Posterior vena cava (tissue), 2 donors: ENCODE measurements around the gene FAM156A. TPM values are rescaled to one million over a fixed set of nuclear protein-coding genes. Genes with fewer than 3 reads are reported as not detected.
"Not testable (repeated sequence)": the region's sequence is repeated elsewhere in the genome, so short reads cannot be mapped to it uniquely, and the experiment has no call there.

Source experiments
- DNase-seq: peaks from one replicate; pipeline ENCODE4 v3.0.0-alpha.2; 2020; ENCODE audit warnings: low spot score
- intact Hi-C, 2 donors: fragments of 100-400 bp; cut with DNase I; formaldehyde crosslinking; loops; one replicate each; pipeline versions ENCODE4 v1.14.1 to v1.14.2; 2022 to 2023
- total RNA-seq, 2 donors: library from RNA; stranded (reverse); fragmentation: NEBNext Ultra II Directional; extraction: Animal tissue kit (Norgen Biotek cat#: 25700); gene quantifications; one replicate each; pipeline ENCODE4 v1.2.1, GENCODE V29; 2021
- donor health status: DM: yes; HTN: yes; CAD: no.
- donor health status: DM: yes; HTN: yes; CAD: no.

Gene FAM156A
- total RNA-seq, 2 donors from 2014 or later, result 10.8 to 17.5 TPM

GRCh38 chrX:52909313-52909969 is 48.9 kb downstream of the FAM156A start:
- DNase-seq, intact Hi-C loops: not testable (repeated sequence)

- DNase-seq, intact Hi-C loops: not testable (repeated sequence)
These were observed 50.4 kb downstream of the FAM156A start for GRCh38 chrX:52907900-52908299.

GRCh38 chrX:52907137-52907536 is 51.2 kb downstream of the FAM156A start:
- intact Hi-C loops, DNase-seq: not testable (repeated sequence)

GRCh38 chrX:52906072-52906471 is 52.2 kb downstream of the FAM156A start:
- intact Hi-C loops, DNase-seq: not testable (repeated sequence)

- DNase-seq, intact Hi-C loops: not testable (repeated sequence)
These were observed 52.8 kb downstream of the FAM156A start for GRCh38 chrX:52905531-52905930.

Other genes starting within 250 kb of the FAM156A start
- not detected for gene SSX2B, start 207.3 kb downstream of the FAM156A start, total RNA-seq
- gene SPANXN5, start 161.1 kb downstream of the FAM156A start, total RNA-seq, result not detected
- not detected for gene XAGE5, start 147.2 kb downstream of the FAM156A start, total RNA-seq
- not detected for gene XAGE3, start 90.4 kb downstream of the FAM156A start, total RNA-seq
- 10 to 100 TPM in 1 of 2 donors, 1 to 10 TPM in 1; 7.9 to 14.2 TPM for gene FAM156B, start 61.2 kb downstream of the FAM156A start, total RNA-seq
- 1 to 10 TPM; 2.7 to 3.7 TPM for gene GPR173, start 90.3 kb upstream of the FAM156A start, total RNA-seq
- 10 to 100 TPM; 59.3 to 67.9 TPM for gene TSPYL2, start 123.8 kb upstream of the FAM156A start, total RNA-seq
- 10 to 100 TPM; 10.2 to 10.5 TPM for gene KANTR, start 135.6 kb upstream of the FAM156A start, total RNA-seq